ENCODE results near the gene THY1.

GRCh38 chr11:119406005-119406404 is 17.0 kb downstream of the THY1 start:
- TF ChIP-seq CTCF (IDR thresholded peaks at IDR 0.05) (no peak), POLR2AphosphoS5 (IDR thresholded peaks at IDR 0.05) (no peak)

Data from upper lobe of left lung (tissue), 4 donors.